HepG2 (cell line): ENCODE results near the gene SLC9A1. TPM values are rescaled to one million over a fixed set of nuclear protein-coding genes. Genes with fewer than 3 reads are reported as not detected.

ENCODE experiments used
- ADNP ChIP-seq: sonication (generic); formaldehyde crosslinking; IDR thresholded peaks from 2 replicates; pipeline ENCODE4 v1.4.0; 2020; ENCODE audit warnings: missing genetic modification reagents
- CBFB ChIP-seq: sonication (generic); formaldehyde crosslinking; IDR thresholded peaks from 2 replicates; pipeline ENCODE4 v1.4.0; 2020; ENCODE audit warnings: missing genetic modification reagents
- CBX1 ChIP-seq: IDR thresholded peaks from one replicate; pipeline ENCODE4 v1.6.1; 2016; ENCODE audit warnings: antibody characterized with exemption, low read depth
- EHMT2 ChIP-seq: fragments of 200-600 bp; sonication (generic); IDR thresholded peaks from 2 replicates; pipeline ENCODE4 v1.7.0; 2017; ENCODE audit warnings: antibody characterized with exemption, low read depth, low read length, borderline replicate concordance
- FOXC1 ChIP-seq: sonication (generic); formaldehyde crosslinking; IDR thresholded peaks from 2 replicates; pipeline ENCODE4 v1.8.0; 2022; ENCODE audit warnings: mild to moderate bottlenecking, missing genetic modification reagents, borderline replicate concordance
- HNRNPL ChIP-seq: fragments of 200-400 bp; formaldehyde crosslinking; IDR thresholded peaks from 2 replicates; pipeline ENCODE4 v1.6.1; 2017; ENCODE audit warnings: mild to moderate bottlenecking, low read depth, low read length
- JUNB ChIP-seq: sonication (generic); formaldehyde crosslinking; IDR thresholded peaks from 2 replicates; pipeline ENCODE4 v1.8.0; 2022; ENCODE audit warnings: missing genetic modification reagents, mild to moderate bottlenecking, borderline replicate concordance
- KLF16 ChIP-seq, 2 experiments: sonication (generic) in 1 of 2; formaldehyde crosslinking in 1 of 2; IDR thresholded peaks; 2 replicates each; pipeline versions ENCODE4 v1.6.1 to v1.8.0; 2016 to 2023; ENCODE audit warnings: missing genetic modification reagents in 2 of 2, missing compliant biosample characterization in 1 of 2
- MYC ChIP-seq: sonication (generic); formaldehyde crosslinking; IDR thresholded peaks from 2 replicates; pipeline ENCODE4 v1.9.0; 2021; ENCODE audit warnings: missing genetic modification reagents, borderline replicate concordance
- NAIF1 ChIP-seq: sonication (generic); formaldehyde crosslinking; IDR thresholded peaks from 2 replicates; pipeline ENCODE4 v1.5.0; 2020; ENCODE audit warnings: mild to moderate bottlenecking, missing genetic modification reagents, borderline replicate concordance
- NFATC3 ChIP-seq: sonication (generic); formaldehyde crosslinking; IDR thresholded peaks from 2 replicates; pipeline ENCODE4 v1.5.1; 2020; ENCODE audit warnings: mild to moderate bottlenecking, missing genetic modification reagents
- RBAK ChIP-seq: sonication (generic); formaldehyde crosslinking; IDR thresholded peaks from 2 replicates; pipeline ENCODE4 v1.5.1; 2020; ENCODE audit warnings: mild to moderate bottlenecking, missing genetic modification reagents
- RBFOX2 ChIP-seq: fragments of 200-400 bp; formaldehyde crosslinking; IDR thresholded peaks from 2 replicates; pipeline ENCODE4 v1.6.1; 2017; ENCODE audit warnings: low read depth, mild to moderate bottlenecking, low read length
- SP4 ChIP-seq: sonication (generic); formaldehyde crosslinking; IDR thresholded peaks from 2 replicates; pipeline ENCODE4 v1.8.1; 2023; ENCODE audit warnings: mild to moderate bottlenecking, missing genetic modification reagents
- YY1 ChIP-seq: IDR thresholded peaks from 2 replicates; pipeline ENCODE4 v1.6.1; 2011; ENCODE audit warnings: low read length, low read depth, moderate library complexity, mild to moderate bottlenecking; ENCODE audit not compliant: insufficient read depth, insufficient replicate concordance
- ZFX ChIP-seq: sonication (generic); formaldehyde crosslinking; IDR thresholded peaks from 2 replicates; pipeline ENCODE4 v1.4.0; 2020; ENCODE audit warnings: mild to moderate bottlenecking, low read depth, missing genetic modification reagents, moderate library complexity
- ZKSCAN5 ChIP-seq: sonication (generic); formaldehyde crosslinking; IDR thresholded peaks from 2 replicates; pipeline ENCODE4 v1.5.1; 2020; ENCODE audit warnings: mild to moderate bottlenecking, missing genetic modification reagents
- ZNF510 ChIP-seq: sonication (generic); formaldehyde crosslinking; IDR thresholded peaks from 2 replicates; pipeline ENCODE4 v1.4.0; 2020; ENCODE audit warnings: low read depth, mild to moderate bottlenecking, missing genetic modification reagents
- ZNF652 ChIP-seq: IDR thresholded peaks from 2 replicates; pipeline ENCODE4 v1.6.1; 2016; ENCODE audit warnings: low read depth, borderline replicate concordance
- ZNF737 ChIP-seq: sonication (generic); formaldehyde crosslinking; IDR thresholded peaks from 2 replicates; pipeline ENCODE4 v1.5.0; 2020; ENCODE audit warnings: missing genetic modification reagents, mild to moderate bottlenecking, borderline replicate concordance
- ZNF775 ChIP-seq: sonication (generic); formaldehyde crosslinking; IDR thresholded peaks from 2 replicates; pipeline ENCODE4 v1.4.0; 2020; ENCODE audit warnings: missing genetic modification reagents, mild to moderate bottlenecking, moderate library complexity, borderline replicate concordance
- ZNF790 ChIP-seq: sonication (generic); formaldehyde crosslinking; IDR thresholded peaks from 2 replicates; pipeline ENCODE4 v1.8.0; 2022; ENCODE audit warnings: missing genetic modification reagents, mild to moderate bottlenecking, borderline replicate concordance
- polyA plus RNA-seq, 8 experiments: library from polyadenylated mRNA; depleted of rRNA in 3 of 8; stranded (reverse) in 7 of 8; unstranded in 1 of 8; fragments of >200 nt; fragmentation: Illumina TruSeq in 4 of 8; extraction: Trizol in 4 of 8; gene quantifications; 2 replicates each; pipeline versions ENCODE4 v1.2.1 to v1.2.3, GENCODE V29; 2011 to 2016; ENCODE audit warnings: low read depth in 4 of 8, missing spikeins in 1 of 8, mixed read lengths in 1 of 8; ENCODE audit not compliant: insufficient read depth in 1 of 8
- total RNA-seq, 5 experiments: library from RNA; depleted of rRNA; stranded (reverse); fragments of >200 nt; fragmentation: Illumina TruSeq; extraction: Trizol; gene quantifications; 2 replicates each; pipeline ENCODE4 v1.2.3, GENCODE V29; 2016; ENCODE audit warnings: low read depth in 1 of 5
- TF ChIP-seq, protein P1 (sequence below): conservative IDR thresholded peaks from 2 replicates; pipeline ENCODE4 v1.6.1; 2018; ENCODE audit warnings: missing genetic modification reagents
- TF ChIP-seq, protein P2 (sequence below): sonication (generic); formaldehyde crosslinking; IDR thresholded peaks from 2 replicates; pipeline ENCODE4 v1.5.0; 2020; ENCODE audit warnings: missing genetic modification reagents
- TF ChIP-seq, protein P3 (sequence below): IDR thresholded peaks from 2 replicates; pipeline ENCODE4 v1.6.1; 2018; ENCODE audit warnings: missing genetic modification reagents, mild to moderate bottlenecking, missing compliant biosample characterization

The SLC9A1 gene
- total and polyA plus RNA-seq, 2 of the 13 experiments (the other 11 are each of a cell fraction or from before 2014, with no cell fraction given): 1.4 to 2.9 TPM

DNA sequence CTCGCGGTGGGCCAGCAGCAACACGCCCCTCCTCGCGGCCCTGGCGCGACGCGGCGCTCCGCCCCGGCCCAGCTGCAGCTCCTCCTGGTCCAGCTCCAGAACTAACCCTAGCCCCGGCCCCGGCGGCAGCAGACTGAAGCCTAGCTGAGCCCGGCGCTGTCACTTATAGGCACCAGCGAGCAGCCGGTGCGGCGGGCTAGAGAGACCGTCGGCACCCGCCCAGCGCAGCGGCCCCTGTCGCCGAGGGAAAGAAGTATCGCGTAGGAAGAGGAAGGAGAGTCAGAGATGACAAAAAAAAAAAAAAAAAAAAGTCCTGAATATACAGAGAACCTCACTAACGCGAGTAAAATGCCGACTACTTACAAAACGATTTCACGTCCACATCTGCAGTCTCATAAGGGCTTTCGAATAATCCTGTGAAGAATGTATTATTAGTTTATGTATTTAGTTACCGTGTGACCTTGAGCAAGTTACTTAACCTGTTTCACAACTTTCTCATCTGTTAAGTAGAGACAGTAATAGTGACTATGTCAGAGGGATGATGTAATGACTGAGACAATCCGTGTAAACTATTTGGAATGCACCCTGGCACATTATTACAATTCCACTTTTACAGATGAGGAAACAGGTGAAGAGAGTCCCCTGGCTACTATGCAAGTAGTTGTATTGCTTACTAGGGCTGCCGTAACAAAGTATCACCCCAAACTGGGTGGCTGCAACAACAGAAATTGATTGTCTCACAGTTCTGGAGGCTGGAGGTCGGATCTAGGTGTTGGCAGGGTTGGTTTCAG lies at the start of gene SLC9A1 (continued):
- TF ChIP-seq KLF16 (CRISPR knock-in tag; IDR thresholded peaks at IDR 0.05) (peak in 1 of 2 experiments; percentile 98; a peak in 2 of 4 replicates), SP4 (CRISPR knock-in tag) (peak; percentile 79), MYC (CRISPR knock-in tag) (peak; percentile 71; the same call in 1 of the 2 replicates), ZFX (CRISPR knock-in tag) (peak; percentile 91), HNRNPL (no peak), NAIF1 (peak; percentile 70; the same call in 1 of the 2 replicates), RBAK (no peak), NFATC3 (peak; percentile 85; the same call in 1 of the 2 replicates), EHMT2 (no peak), FOXC1 (CRISPR knock-in tag) (peak; percentile 61; the same call in 1 of the 2 replicates), ZNF510 (CRISPR knock-in tag) (peak; percentile 51), CBX1 (peak; percentile 87), RBFOX2 (peak; percentile 98), ZNF737 (CRISPR knock-in tag) (no peak), ZNF775 (CRISPR knock-in tag) (no peak), ADNP (CRISPR knock-in tag) (no peak), YY1 (peak; percentile 75), CBFB (peak; percentile 88), JUNB (CRISPR knock-in tag) (0 out of 2 replicates have a peak, but pooled peaks have one; percentile 48), ZNF790 (CRISPR knock-in tag) (no peak), ZNF652 (no peak), ZKSCAN5 (CRISPR knock-in tag) (no peak)
- TF ChIP-seq, protein P1, sequence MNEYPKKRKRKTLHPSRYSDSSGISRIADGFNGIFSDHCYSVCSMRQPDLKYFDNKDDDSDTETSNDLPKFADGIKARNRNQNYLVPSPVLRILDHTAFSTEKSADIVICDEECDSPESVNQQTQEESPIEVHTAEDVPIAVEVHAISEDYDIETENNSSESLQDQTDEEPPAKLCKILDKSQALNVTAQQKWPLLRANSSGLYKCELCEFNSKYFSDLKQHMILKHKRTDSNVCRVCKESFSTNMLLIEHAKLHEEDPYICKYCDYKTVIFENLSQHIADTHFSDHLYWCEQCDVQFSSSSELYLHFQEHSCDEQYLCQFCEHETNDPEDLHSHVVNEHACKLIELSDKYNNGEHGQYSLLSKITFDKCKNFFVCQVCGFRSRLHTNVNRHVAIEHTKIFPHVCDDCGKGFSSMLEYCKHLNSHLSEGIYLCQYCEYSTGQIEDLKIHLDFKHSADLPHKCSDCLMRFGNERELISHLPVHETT: 0 out of 2 replicates have a peak, but pooled peaks have one; percentile 56
- TF ChIP-seq, protein P2, sequence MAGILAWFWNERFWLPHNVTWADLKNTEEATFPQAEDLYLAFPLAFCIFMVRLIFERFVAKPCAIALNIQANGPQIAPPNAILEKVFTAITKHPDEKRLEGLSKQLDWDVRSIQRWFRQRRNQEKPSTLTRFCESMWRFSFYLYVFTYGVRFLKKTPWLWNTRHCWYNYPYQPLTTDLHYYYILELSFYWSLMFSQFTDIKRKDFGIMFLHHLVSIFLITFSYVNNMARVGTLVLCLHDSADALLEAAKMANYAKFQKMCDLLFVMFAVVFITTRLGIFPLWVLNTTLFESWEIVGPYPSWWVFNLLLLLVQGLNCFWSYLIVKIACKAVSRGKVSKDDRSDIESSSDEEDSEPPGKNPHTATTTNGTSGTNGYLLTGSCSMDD: peak; percentile 63; the same call in 1 of the 2 replicates
- TF ChIP-seq, protein P3, sequence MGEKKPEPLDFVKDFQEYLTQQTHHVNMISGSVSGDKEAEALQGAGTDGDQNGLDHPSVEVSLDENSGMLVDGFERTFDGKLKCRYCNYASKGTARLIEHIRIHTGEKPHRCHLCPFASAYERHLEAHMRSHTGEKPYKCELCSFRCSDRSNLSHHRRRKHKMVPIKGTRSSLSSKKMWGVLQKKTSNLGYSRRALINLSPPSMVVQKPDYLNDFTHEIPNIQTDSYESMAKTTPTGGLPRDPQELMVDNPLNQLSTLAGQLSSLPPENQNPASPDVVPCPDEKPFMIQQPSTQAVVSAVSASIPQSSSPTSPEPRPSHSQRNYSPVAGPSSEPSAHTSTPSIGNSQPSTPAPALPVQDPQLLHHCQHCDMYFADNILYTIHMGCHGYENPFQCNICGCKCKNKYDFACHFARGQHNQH (CRISPR knock-in tag): peak; percentile 90
